Endothelial cell of umbilical vein (primary cell): ENCODE measurements around the gene WEE2. TPM values are rescaled to one million over a fixed set of nuclear protein-coding genes. Genes with fewer than 3 reads are reported as not detected.

ENCODE experiments used
- BruUV-seq: library from RNA; stranded (reverse); fragments of 400-500 nt; replicated peaks from 2 replicates; lab custom pipeline; 2021; lab: Mats Ljungman, UMichigan
- CTCF ChIA-PET: fragments of 300-600, 350-600 bp; sonication (Branson Sonifier 250); formaldehyde crosslinking; loops from one replicate; lab custom pipeline; 2021; ENCODE audit warnings: antibody characterized with exemption, inconsistent platforms; lab: Charles Lee
- POLR2A ChIA-PET: fragments of 300-600, 350-600 bp; sonication (Branson Sonifier 250); formaldehyde crosslinking; loops from one replicate; lab custom pipeline; 2021; ENCODE audit warnings: antibody characterized with exemption, inconsistent platforms; lab: Charles Lee
- DNase-seq: peaks from one replicate; pipeline ENCODE4 v3.0.0-alpha.2; 2011; ENCODE audit warnings: low read depth, low spot score
- FAIRE-seq: peaks from 2 replicates; lab custom pipeline; 2011; peaks lifted over from hg19 to GRCh38; lab: Jason Lieb, UNC
- H2AFZ ChIP-seq: 2 replicates; pipeline ENCODE4 v1.6.0; 2012; ENCODE audit warnings: low read depth, low read length, control low read depth, inconsistent platforms
- H3K27ac ChIP-seq: 2 replicates; pipeline ENCODE4 v1.5.1; 2011; ENCODE audit warnings: low read depth, mild to moderate bottlenecking, control low read depth, low read length, moderate library complexity; ENCODE audit not compliant: insufficient read depth
- H3K27me3 ChIP-seq, 2 experiments: 2 replicates each; pipeline versions ENCODE4 v1.6.0 to v1.6.1; 2011; ENCODE audit warnings: low read length in 2 of 2, mixed read lengths in 1 of 2; ENCODE audit not compliant: control insufficient read depth in 2 of 2, insufficient read depth in 2 of 2
- H3K36me3 ChIP-seq, 2 experiments: 2 replicates in 1 of 2; 3 replicates in 1 of 2; pipeline ENCODE4 v1.5.1; 2011; ENCODE audit warnings: low read length in 2 of 2, mild to moderate bottlenecking in 1 of 2, moderate library complexity in 1 of 2; ENCODE audit not compliant: control insufficient read depth in 2 of 2, insufficient read depth in 2 of 2; ENCODE audit errors: extremely low read depth in 1 of 2
- H3K4me1 ChIP-seq: 3 replicates; pipeline ENCODE4 v1.5.1; 2011; ENCODE audit warnings: mild to moderate bottlenecking, low read length; ENCODE audit not compliant: control insufficient read depth, insufficient read depth; ENCODE audit errors: extremely low read depth
- H3K4me2 ChIP-seq: 2 replicates; pipeline ENCODE4 v1.6.1; 2011; ENCODE audit warnings: low read length, control low read depth, mixed read lengths; ENCODE audit not compliant: insufficient read depth
- H3K4me3 ChIP-seq, 3 experiments: fragments of 200-600 bp in 1 of 3; sonication (generic), shearing (Covaris generic) in 1 of 3; replicated peaks in 1 of 3; 2 replicates each; pipeline ENCODE4 v1.5.1; 2011 to 2016; ENCODE audit warnings: control low read depth in 3 of 3, low read length in 3 of 3, mild to moderate bottlenecking in 2 of 3, inconsistent platforms in 1 of 3, low read depth in 1 of 3, moderate library complexity in 1 of 3; ENCODE audit not compliant: insufficient read depth in 1 of 3
- H3K79me2 ChIP-seq: 2 replicates; pipeline ENCODE4 v1.6.0; 2012; ENCODE audit warnings: low read length, inconsistent platforms; ENCODE audit not compliant: control insufficient read depth, insufficient read depth
- H3K9ac ChIP-seq: replicated peaks from 2 replicates; pipeline ENCODE3; 2011; ENCODE audit warnings: low read length, control low read depth; ENCODE audit not compliant: insufficient read depth; ENCODE audit errors: extremely low read depth
- H3K9me1 ChIP-seq: replicated peaks from 3 replicates; pipeline ENCODE4 v1.6.0; 2011; ENCODE audit warnings: mild to moderate bottlenecking, low read length; ENCODE audit not compliant: control insufficient read depth, insufficient read depth; ENCODE audit errors: extremely low read depth
- H3K9me3 ChIP-seq: replicated peaks from 2 replicates; pipeline ENCODE4 v1.5.1; 2012; ENCODE audit warnings: low read length, inconsistent platforms; ENCODE audit not compliant: control insufficient read depth, insufficient read depth
- H4K20me1 ChIP-seq: replicated peaks from 2 replicates; pipeline ENCODE3; 2011; ENCODE audit warnings: mild to moderate bottlenecking, low read length; ENCODE audit not compliant: control insufficient read depth, insufficient read depth; ENCODE audit errors: extremely low read depth
- GATA2 ChIP-seq: IDR thresholded peaks from 2 replicates; pipeline ENCODE4 v1.7.0; 2011; ENCODE audit warnings: low read depth, mild to moderate bottlenecking, moderate library complexity, mixed read lengths, low read length; ENCODE audit not compliant: insufficient read length, insufficient read depth
- POLR2A ChIP-seq: IDR thresholded peaks from 2 replicates; pipeline ENCODE4 v1.6.1; 2012; ENCODE audit warnings: low read depth, mild to moderate bottlenecking, control low read depth, low read length
- dilution Hi-C: fragments of 300-500 bp; cut with MboI; formaldehyde crosslinking; loops from one replicate; pipeline ENCODE4 v1.15.0; 2019; ENCODE audit warnings: low sequenced_read_pairs; ENCODE audit not compliant: extremely low pct_ligation_motif_present
- intact Hi-C: fragments of 100-400 bp; cut with micrococcal nuclease; formaldehyde crosslinking; loops from one replicate; pipeline ENCODE4 v1.10.0; 2022
- polyA plus RNA-seq, 4 experiments: library from polyadenylated mRNA; depleted of rRNA in 3 of 4; stranded (reverse) in 3 of 4; unstranded in 1 of 4; fragments of >200 nt; gene quantifications; 2 replicates each; pipeline versions ENCODE4 v1.2.1 to v1.2.3, GENCODE V29; 2011 to 2012; ENCODE audit warnings: missing spikeins in 1 of 4
- total RNA-seq: library from RNA; stranded (reverse); gene quantifications from 2 replicates; pipeline ENCODE4 v1.2.3, GENCODE V29; 2021
- TF ChIP-seq, protein P1 (sequence below): IDR thresholded peaks from 2 replicates; pipeline ENCODE4 v1.6.1; 2011; ENCODE audit not compliant: insufficient read depth, insufficient read length
- TF ChIP-seq, protein P2 (sequence below), 2 donors: IDR thresholded peaks; 1 replicate in 1 of 2; 2 replicates in 1 of 2; pipeline ENCODE4 v1.5.1; 2011; ENCODE audit warnings: low read length in 2 of 2, mild to moderate bottlenecking in 2 of 2, moderate library complexity in 2 of 2, control low read depth in 1 of 2, inconsistent platforms in 1 of 2, low read depth in 1 of 2; ENCODE audit not compliant: insufficient read depth in 1 of 2; ENCODE audit errors: extremely low read depth in 1 of 2

The WEE2 gene
- total and polyA plus RNA-seq, 2 donors (not counting 3 experiments of a cell fraction or from before 2014, with no cell fraction given): not detected

DNA sequence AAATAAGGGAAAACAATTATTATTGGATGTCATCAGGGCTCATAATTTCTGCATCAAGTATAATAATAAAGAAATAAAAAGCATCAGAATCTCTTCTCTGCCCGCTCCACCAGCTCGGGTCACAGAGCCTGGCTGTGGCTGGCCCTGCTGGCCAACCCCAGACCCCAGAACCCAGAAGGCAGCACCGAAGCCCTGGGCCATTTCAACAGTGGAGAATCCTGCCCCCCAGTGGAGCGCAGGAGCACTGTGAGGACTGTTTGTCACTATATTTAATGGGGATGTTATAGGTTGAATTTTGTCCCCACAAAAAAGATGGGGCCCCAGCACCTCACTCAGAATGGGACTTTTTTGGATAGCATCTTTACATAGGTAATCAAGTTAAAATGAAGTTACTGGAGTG, 33.5 kb upstream of the WEE2 start:
- FAIRE-seq: no peak
- H3K4me3 ChIP-seq: peak overlapping the region in 1 of 3 experiments; percentile 34
- H3K9me1 ChIP-seq: no peaks in the 10 kb centered on the region
- H3K79me2 ChIP-seq: no peaks in the 10 kb centered on the region
- H3K27ac ChIP-seq: peak overlapping the region; percentile 99
- TSS peak; percentile 86 for BruUV-seq
- no peaks in the 10 kb centered on the region for H3K36me3 ChIP-seq
- peak overlapping the region; percentile 62 for H3K4me2 ChIP-seq
- TF ChIP-seq, protein P1, sequence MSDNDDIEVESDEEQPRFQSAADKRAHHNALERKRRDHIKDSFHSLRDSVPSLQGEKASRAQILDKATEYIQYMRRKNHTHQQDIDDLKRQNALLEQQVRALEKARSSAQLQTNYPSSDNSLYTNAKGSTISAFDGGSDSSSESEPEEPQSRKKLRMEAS: no peak
- TF ChIP-seq GATA2 (peak; percentile 2), POLR2A (no peak)
- TF ChIP-seq, protein P2, sequence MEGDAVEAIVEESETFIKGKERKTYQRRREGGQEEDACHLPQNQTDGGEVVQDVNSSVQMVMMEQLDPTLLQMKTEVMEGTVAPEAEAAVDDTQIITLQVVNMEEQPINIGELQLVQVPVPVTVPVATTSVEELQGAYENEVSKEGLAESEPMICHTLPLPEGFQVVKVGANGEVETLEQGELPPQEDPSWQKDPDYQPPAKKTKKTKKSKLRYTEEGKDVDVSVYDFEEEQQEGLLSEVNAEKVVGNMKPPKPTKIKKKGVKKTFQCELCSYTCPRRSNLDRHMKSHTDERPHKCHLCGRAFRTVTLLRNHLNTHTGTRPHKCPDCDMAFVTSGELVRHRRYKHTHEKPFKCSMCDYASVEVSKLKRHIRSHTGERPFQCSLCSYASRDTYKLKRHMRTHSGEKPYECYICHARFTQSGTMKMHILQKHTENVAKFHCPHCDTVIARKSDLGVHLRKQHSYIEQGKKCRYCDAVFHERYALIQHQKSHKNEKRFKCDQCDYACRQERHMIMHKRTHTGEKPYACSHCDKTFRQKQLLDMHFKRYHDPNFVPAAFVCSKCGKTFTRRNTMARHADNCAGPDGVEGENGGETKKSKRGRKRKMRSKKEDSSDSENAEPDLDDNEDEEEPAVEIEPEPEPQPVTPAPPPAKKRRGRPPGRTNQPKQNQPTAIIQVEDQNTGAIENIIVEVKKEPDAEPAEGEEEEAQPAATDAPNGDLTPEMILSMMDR (IDR thresholded peaks at IDR 0.05; ENCODE audit: extremely low read depth in 1 of 2, insufficient read depth in 1 of 2, low read depth in 1 of 2, low read length in 2 of 2): peak; percentile 66 to 70
- intact Hi-C loops: loop anchor here (1.0 to 10.0 kb wide), 8 partner anchors 11 to 1630 kb away; partner anchors contain the start of genes AGK and SSBP1
- no peak overlapping the region for H2AFZ ChIP-seq
- dilution Hi-C loops: no loop called here
- no peak for DNase-seq
- POLR2A ChIA-PET: interaction anchor here (1.1 kb wide), 1 partner anchor 63 kb away, joined by 3 read pairs; the partner anchor contains the start of gene SSBP1
- no peaks in the 10 kb centered on the region for H4K20me1 ChIP-seq
- CTCF ChIA-PET: interaction anchor here (0.8 to 4.1 kb wide), 13 partner anchors 15 to 141 kb away, joined by 3 to 75 read pairs (median 6); partner anchors contain the start of genes SSBP1 and WEE2
- peaks cover 32% of the 10 kb centered on the region for H3K4me1 ChIP-seq
- no peaks in the 10 kb centered on the region for H3K9me3 ChIP-seq
- H3K9ac ChIP-seq: peak overlapping the region; percentile 84
- H3K27me3 ChIP-seq: no peaks in the 10 kb centered on the region
